Activated naive CD4-positive, alpha-beta T cell treated with anti-CD3 and anti-CD28 coated beads, Interleukin-2, amount 50 U/mL, for 16 hours (primary cell): ENCODE measurements around the gene TMEM128.
"Not testable (repeated sequence)": the region's sequence is repeated elsewhere in the genome, so short reads cannot be mapped to it uniquely, and the experiment has no call there.

ENCODE experiments used
- DNase-seq: peaks from one replicate; pipeline ENCODE4 v3.0.0-alpha.2; 2020

Gene TMEM128

DNA sequence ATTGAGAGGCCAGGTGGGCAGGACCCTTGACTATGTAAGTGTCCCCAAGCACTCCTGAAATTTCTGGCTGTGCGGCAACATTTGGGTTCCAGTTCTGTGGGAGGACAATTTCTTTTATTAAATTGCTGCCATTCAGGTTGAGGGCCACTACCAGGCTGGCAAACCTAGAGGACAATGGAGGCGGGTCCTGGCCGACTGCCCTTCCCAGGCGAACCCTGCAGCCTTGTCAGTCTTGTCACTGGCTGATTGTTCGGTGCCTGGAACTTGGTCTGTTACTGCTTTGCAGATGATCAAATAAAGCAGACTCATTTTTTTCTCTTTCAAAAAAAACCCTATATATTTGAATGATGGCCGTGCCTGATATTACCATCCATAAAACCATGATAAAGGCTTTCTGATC is 6.6 kb upstream of the TMEM128 start:
- DNase-seq = no peak

GRCh38 chr4:4254199-4254598 is 6.2 kb upstream of the TMEM128 start:
- DNase-seq = no peak

- no peak for DNase-seq
Observed at GRCh38 chr4:4249866-4250265, 1.8 kb upstream of the TMEM128 start.

- not testable (repeated sequence) for DNase-seq
Observed at GRCh38 chr4:4249342-4249741, 1.3 kb upstream of the TMEM128 start.

DNA sequence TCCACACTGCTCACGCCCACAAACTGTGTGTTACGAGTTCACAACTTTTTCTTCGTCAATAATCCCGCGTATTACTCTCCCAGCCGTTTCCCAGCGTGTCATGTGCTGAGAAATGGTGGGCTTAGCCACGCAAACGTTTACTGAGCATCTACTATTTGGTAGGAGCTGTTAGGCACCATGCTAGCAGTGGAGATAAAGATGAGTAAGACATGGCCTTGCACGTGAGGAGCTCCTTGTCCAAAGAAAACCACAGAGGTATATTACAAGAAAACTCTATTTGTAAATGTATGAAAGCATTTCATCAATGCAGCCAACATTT is 821 bp upstream of the TMEM128 start:
- DNase-seq = no peak

GRCh38 chr4:4247696-4248028 is 361 bp downstream of the TMEM128 start:
- DNase-seq = no peak

DNA sequence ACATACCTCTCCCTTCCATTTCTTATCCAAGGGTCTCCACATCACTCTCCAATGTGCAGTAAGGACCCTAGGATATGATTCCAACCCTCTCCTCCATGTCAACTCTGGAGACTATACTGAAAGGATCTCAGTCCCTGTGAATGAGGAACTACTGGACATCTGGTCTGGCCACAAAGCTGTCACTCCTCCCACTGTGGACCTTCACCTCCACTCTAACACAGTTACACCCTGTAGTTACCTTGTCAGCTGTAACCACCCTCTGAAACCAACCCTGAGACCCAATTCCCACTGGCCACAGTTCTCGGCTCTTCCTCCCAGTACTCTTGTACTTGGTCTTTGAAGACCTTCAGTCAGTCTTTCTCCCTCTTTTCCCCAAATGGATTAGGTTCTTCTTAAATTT is 2.9 kb downstream of the TMEM128 start:
- DNase-seq = no peak

- DNase-seq = not testable (repeated sequence)
Observed at GRCh38 chr4:4239551-4239950, 8.5 kb downstream of the TMEM128 start.

- no peak for DNase-seq
Observed at GRCh38 chr4:4233610-4234009, 14.4 kb downstream of the TMEM128 start.

DNA sequence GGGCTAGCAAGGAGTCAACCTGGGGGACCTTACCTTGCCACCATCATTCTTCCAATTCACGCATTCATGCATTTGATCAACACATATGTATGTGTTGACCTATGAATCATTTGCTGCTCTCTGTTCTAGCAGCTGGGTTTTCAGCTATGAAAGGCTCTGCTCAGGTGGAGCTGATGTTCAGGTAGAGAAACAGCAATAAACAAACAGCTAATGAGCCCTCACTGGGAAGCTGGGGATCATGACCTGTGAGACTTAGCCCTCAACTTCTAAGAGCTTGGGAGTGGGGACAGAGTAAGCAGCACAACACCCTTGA is 19.7 kb downstream of the TMEM128 start:
- no peak for DNase-seq

- DNase-seq = no peak
Observed at GRCh38 chr4:4227510-4228355, 20.3 kb downstream of the TMEM128 start.

GRCh38 chr4:4226606-4227438 is 21.2 kb downstream of the TMEM128 start, which contains the start of gene OTOP1:
TSS of gene OTOP1 (minus strand) at chr4:4226929. CDS start at chr4:4226864, 65 bp downstream.
- no peak for DNase-seq

DNA sequence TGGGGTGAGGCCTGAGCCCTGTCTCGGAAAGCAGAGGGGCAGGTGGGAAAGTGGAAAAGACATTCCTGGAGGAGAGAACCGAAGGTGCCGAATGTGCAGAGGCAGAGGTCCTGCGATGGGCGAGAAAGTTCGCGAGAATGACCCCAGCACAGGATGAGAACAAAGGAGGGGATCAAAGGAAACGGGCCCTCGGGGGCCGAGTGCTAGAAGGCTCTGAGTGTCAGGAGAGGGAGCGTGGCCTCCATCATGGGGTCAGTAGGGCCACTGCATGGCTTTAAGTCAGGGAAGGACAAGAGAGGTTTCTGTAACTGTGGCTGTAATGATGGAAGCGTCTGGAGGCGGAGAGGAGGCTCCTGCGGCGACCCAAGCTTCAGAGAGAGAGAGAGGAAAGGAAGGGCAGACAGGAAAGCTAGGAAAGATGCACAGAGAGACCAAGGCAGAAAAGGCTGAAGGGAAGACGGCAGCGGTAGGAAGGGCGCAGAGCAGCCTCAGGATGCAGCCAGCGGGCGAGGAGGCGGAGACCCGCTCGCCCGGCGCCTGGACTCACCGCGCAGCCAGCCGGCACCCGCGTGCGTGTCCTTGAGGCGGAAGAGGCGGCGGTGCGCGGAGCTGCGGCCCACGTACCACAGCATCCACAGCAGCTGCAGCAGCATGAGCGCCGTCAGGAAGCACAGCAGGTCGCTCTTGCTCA is 22.0 kb downstream of the TMEM128 start:
- DNase-seq = no peak

GRCh38 chr4:4217113-4217512 is 30.9 kb downstream of the TMEM128 start:
- no peak for DNase-seq

DNA sequence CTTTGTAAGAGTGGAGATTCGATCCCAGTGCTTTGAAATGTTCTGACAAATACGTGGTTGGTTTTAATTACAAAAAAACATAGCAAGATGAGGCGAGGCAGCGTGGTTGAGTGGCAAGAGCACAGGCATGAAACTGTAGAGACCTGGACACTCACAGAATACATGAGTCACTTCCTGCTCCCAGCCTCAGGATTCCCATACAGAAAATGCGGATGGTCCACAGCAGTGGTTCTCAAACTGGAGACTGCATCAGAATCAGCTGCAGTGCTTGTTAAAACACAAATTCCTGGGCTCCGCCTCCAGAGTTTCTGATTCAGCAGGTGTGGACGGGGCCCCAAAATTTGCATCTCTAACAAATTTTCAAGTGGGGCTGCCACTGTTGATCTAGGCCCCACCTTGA is 31.4 kb downstream of the TMEM128 start:
- no peak for DNase-seq

DNA sequence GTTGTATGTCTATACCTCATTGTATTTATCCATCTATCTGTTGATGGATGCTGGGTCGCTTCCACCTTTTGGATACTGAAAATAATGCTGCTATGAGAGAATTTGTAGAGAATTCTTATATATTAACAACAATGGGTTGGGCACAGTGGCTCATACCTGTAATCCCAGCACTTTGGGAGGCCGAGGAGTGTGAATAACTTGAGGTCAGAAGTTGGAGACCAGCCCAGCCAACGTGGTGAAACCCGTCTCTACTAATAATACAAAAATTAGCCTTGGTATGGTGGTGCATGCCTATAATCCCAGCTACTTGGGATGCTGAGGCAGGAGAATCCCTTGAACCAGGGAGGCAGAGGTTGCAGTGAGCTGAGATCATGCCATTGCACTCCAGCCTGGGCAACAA is 34.3 kb downstream of the TMEM128 start:
- not testable (repeated sequence) for DNase-seq

DNA sequence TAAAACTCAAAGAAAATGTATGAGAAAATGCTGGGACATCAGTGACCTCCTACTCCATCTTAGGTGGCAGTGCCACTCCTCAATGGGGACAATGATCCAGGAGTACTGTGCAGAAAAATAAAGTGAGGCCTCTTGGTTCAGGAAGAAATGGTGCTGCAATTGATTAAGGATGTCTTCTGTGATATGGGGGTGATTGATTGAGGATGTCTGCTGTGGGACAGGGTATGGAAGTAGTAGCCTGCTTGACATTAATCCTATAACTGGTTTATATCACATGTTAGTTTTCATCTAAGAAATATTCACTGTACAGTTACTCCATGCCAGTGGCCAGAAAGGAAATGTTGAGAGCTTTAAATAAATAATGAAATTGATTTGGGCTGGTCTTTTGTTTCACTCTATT is 41.8 kb downstream of the TMEM128 start:
- no peak for DNase-seq

GRCh38 chr4:4204401-4204745 is 43.6 kb downstream of the TMEM128 start:
- DNase-seq = no peak

DNA sequence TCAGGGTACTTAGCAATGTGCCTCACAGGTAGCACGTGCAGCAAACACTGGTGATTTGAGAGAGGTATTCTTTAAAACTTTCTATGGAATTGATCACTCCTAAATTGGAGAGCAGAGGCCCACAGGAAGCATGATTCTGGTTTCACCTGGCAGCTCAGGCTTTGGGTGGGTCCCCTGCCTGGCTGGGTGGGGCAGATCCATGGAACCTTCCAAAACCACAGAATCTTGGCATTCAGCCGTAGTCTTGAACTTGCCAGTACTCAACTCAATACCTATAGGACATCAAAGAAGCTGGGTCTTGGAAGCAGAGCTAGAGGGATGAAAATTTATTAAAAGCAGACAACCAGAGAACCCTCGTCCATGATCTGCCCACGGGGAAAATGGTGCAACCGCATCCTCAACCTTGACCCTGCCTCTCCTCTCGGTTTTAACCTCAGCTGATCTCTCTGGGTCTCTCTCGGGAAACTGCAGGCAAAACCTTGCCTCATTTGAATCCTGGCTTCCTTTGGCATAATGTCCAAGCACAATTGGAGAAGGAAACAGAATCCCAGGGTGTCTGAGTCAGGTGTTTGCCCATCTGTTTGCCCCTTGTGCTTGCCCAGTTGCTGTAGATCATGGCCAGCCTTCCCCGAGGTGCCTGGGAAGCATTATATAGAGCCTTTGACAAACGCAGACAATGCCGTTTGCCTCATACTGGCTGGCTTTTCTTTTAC is 44.2 kb downstream of the TMEM128 start:
- no peak for DNase-seq

- no peak for DNase-seq
Observed at GRCh38 chr4:4202510-4202909, 45.5 kb downstream of the TMEM128 start.

- no peak for DNase-seq
Observed at GRCh38 chr4:4200624-4201023, 47.4 kb downstream of the TMEM128 start.

DNA sequence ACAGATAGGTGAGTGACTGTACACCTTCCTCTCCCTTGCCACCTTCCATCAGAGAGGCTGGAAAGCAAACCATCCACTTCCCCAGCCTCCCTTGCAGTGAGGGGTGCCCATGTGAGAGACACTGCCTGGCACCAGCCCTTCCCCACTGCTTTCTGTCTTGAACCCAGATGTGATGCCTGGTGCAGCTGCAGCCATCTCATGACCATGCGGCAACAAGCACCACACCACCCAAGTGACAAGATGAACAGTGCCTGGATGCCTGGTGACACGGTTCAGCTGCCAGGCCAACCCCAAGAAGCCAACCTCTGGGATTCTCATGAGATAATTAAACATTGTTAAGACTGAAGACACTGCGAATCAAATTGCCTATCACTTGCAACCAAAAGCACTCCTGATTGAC is 52.7 kb downstream of the TMEM128 start:
- DNase-seq = no peak

DNA sequence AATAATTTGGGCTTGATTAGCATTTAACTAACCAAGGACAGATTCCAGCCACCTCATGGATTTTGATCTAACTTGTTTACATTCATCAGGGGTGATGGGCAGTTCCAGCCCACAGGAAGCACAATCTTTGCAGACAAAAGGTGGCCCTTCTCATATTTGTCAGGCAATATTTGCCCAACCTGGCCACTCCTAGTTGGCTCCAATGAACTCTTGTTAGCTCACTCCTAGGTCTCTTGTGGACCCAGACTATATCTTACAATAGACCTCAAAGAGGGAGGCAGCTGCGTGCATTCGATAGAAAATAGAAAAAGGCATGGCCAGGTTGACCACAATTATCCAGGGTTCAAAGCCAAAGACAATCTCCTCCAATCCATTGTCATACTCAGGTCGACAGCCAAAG is 59.5 kb downstream of the TMEM128 start:
- DNase-seq = not testable (repeated sequence)
